ENCODE results near the gene TGFBR3L. TPM values are rescaled to one million over a fixed set of nuclear protein-coding genes. Genes with fewer than 3 reads are reported as not detected.

TGFBR3L gene
- total RNA-seq, 1 donor from 2014 or later, result 2.8 TPM

GRCh38 chr19:7871437-7872305, 43.0 kb upstream of the TGFBR3L start:
- Histone ChIP-seq H3K4me3 (ENCODE audit: insufficient read depth, low read depth, low read length) (peak overlapping the region; percentile 39), H3K4me1 (ENCODE audit: insufficient read depth, low read length) (peaks cover 12% of the 10 kb centered on the region), H3K9ac (ENCODE audit: low read length) (peak overlapping the region; percentile 35), H4K20me1 (ENCODE audit: insufficient read depth, low read length) (no peaks in the 10 kb centered on the region), H3K36me3 (ENCODE audit: insufficient read depth, low read length) (no peaks in the 10 kb centered on the region), H3K27ac (ENCODE audit: low read depth, low read length) (no peak overlapping the region), H3K79me2 (ENCODE audit: insufficient read depth, low read length) (no peaks in the 10 kb centered on the region), H3K4me2 (ENCODE audit: low read length) (peak overlapping the region; percentile 89), H2AFZ (ENCODE audit: low read depth, low read length) (peak overlapping the region; percentile 89), H3K27me3 (ENCODE audit: insufficient read depth, low read length) (peaks cover 18% of the 10 kb centered on the region), H3K9me3 (ENCODE audit: insufficient read depth, low read depth, low read length) (no peaks in the 10 kb centered on the region)
- H3K4me1 Mint-ChIP-seq (ENCODE audit: low read depth, unreplicated experiment), result peaks cover 4% of the 10 kb centered on the region
- TF ChIP-seq, protein P1, sequence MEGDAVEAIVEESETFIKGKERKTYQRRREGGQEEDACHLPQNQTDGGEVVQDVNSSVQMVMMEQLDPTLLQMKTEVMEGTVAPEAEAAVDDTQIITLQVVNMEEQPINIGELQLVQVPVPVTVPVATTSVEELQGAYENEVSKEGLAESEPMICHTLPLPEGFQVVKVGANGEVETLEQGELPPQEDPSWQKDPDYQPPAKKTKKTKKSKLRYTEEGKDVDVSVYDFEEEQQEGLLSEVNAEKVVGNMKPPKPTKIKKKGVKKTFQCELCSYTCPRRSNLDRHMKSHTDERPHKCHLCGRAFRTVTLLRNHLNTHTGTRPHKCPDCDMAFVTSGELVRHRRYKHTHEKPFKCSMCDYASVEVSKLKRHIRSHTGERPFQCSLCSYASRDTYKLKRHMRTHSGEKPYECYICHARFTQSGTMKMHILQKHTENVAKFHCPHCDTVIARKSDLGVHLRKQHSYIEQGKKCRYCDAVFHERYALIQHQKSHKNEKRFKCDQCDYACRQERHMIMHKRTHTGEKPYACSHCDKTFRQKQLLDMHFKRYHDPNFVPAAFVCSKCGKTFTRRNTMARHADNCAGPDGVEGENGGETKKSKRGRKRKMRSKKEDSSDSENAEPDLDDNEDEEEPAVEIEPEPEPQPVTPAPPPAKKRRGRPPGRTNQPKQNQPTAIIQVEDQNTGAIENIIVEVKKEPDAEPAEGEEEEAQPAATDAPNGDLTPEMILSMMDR (IDR thresholded peaks at IDR 0.05; ENCODE audit: insufficient read depth, low read depth, low read length), result no peak
- TF ChIP-seq EZH2 (IDR thresholded peaks at IDR 0.05; ENCODE audit: insufficient read depth, low read length), result no peak
- no peaks in the 10 kb centered on the region for H3K36me3 Mint-ChIP-seq (ENCODE audit: low read depth, unreplicated experiment)
- no peaks in the 10 kb centered on the region for H3K9me3 Mint-ChIP-seq (ENCODE audit: unreplicated experiment)
- peak overlapping the region; percentile 56 for H3K4me3 Mint-ChIP-seq (ENCODE audit: unreplicated experiment)
- peak overlapping the region; percentile 55 for H3K27ac Mint-ChIP-seq (ENCODE audit: unreplicated experiment)
- peaks cover 17% of the 10 kb centered on the region for H3K27me3 Mint-ChIP-seq (ENCODE audit: low read depth, unreplicated experiment)
- FAIRE-seq (no peak), DNase-seq (ENCODE audit: low read depth) (peak; percentile 78)

- peak overlapping the region; percentile 89 for H3K4me2 ChIP-seq (ENCODE audit: low read length)
- Mint-ChIP-seq H3K9me3 (ENCODE audit: unreplicated experiment) (no peaks in the 10 kb centered on the region), H3K36me3 (ENCODE audit: low read depth, unreplicated experiment) (no peaks in the 10 kb centered on the region), H3K27ac (ENCODE audit: unreplicated experiment) (no peak overlapping the region), H3K4me1 (ENCODE audit: low read depth, unreplicated experiment) (peaks cover 8% of the 10 kb centered on the region), H3K27me3 (ENCODE audit: low read depth, unreplicated experiment) (peaks cover 16% of the 10 kb centered on the region), H3K4me3 (ENCODE audit: unreplicated experiment) (no peak overlapping the region)
- FAIRE-seq, result no peak
- DNase-seq (ENCODE audit: low read depth), result no peak
- no peaks in the 10 kb centered on the region for H3K36me3 ChIP-seq (ENCODE audit: insufficient read depth, low read length)
- no peak overlapping the region for H3K4me3 ChIP-seq (ENCODE audit: insufficient read depth, low read depth, low read length)
- no peaks in the 10 kb centered on the region for H3K79me2 ChIP-seq (ENCODE audit: insufficient read depth, low read length)
- TF ChIP-seq EZH2 (IDR thresholded peaks at IDR 0.05; ENCODE audit: insufficient read depth, low read length), result no peak
- no peaks in the 10 kb centered on the region for H3K9me3 ChIP-seq (ENCODE audit: insufficient read depth, low read depth, low read length)
- peaks cover 12% of the 10 kb centered on the region for H3K27me3 ChIP-seq (ENCODE audit: insufficient read depth, low read length)
- peaks cover 12% of the 10 kb centered on the region for H3K4me1 ChIP-seq (ENCODE audit: insufficient read depth, low read length)
- no peaks in the 10 kb centered on the region for H4K20me1 ChIP-seq (ENCODE audit: insufficient read depth, low read length)
- H2AFZ ChIP-seq (ENCODE audit: low read depth, low read length), result no peak overlapping the region
- no peak overlapping the region for H3K27ac ChIP-seq (ENCODE audit: low read depth, low read length)
- no peak overlapping the region for H3K9ac ChIP-seq (ENCODE audit: low read length)
Measured at GRCh38 chr19:7872306-7873204, 42.1 kb upstream of the TGFBR3L start.

GRCh38 chr19:7873304-7874075, 41.1 kb upstream of the TGFBR3L start:
- no peak overlapping the region for H3K9ac ChIP-seq (ENCODE audit: low read length)
- no peaks in the 10 kb centered on the region for H3K9me3 ChIP-seq (ENCODE audit: insufficient read depth, low read depth, low read length)
- peaks cover 9% of the 10 kb centered on the region for H3K4me1 Mint-ChIP-seq (ENCODE audit: low read depth, unreplicated experiment)
- H3K27ac ChIP-seq (ENCODE audit: low read depth, low read length), result no peak overlapping the region
- DNase-seq (ENCODE audit: low read depth) (no peak), FAIRE-seq (no peak)
- peaks cover 14% of the 10 kb centered on the region for H3K27me3 Mint-ChIP-seq (ENCODE audit: low read depth, unreplicated experiment)
- H3K4me3 Mint-ChIP-seq (ENCODE audit: unreplicated experiment), result peak overlapping the region; percentile 77
- H3K9me3 Mint-ChIP-seq (ENCODE audit: unreplicated experiment), result no peaks in the 10 kb centered on the region
- no peaks in the 10 kb centered on the region for H3K36me3 Mint-ChIP-seq (ENCODE audit: low read depth, unreplicated experiment)
- H3K4me2 ChIP-seq (ENCODE audit: low read length), result peak overlapping the region; percentile 74
- H3K79me2 ChIP-seq (ENCODE audit: insufficient read depth, low read length), result no peaks in the 10 kb centered on the region
- no peak overlapping the region for H2AFZ ChIP-seq (ENCODE audit: low read depth, low read length)
- H3K4me3 ChIP-seq (ENCODE audit: insufficient read depth, low read depth, low read length), result no peak overlapping the region
- TF ChIP-seq EZH2 (IDR thresholded peaks at IDR 0.05; ENCODE audit: insufficient read depth, low read length), result peak; percentile 96
- TF ChIP-seq, protein P1 (IDR thresholded peaks at IDR 0.05; ENCODE audit: insufficient read depth, low read depth, low read length), result no peak
- H3K36me3 ChIP-seq (ENCODE audit: insufficient read depth, low read length), result no peaks in the 10 kb centered on the region
- peaks cover 12% of the 10 kb centered on the region for H3K27me3 ChIP-seq (ENCODE audit: insufficient read depth, low read length)
- H4K20me1 ChIP-seq (ENCODE audit: insufficient read depth, low read length), result no peaks in the 10 kb centered on the region
- H3K27ac Mint-ChIP-seq (ENCODE audit: unreplicated experiment), result no peak overlapping the region
- peaks cover 12% of the 10 kb centered on the region for H3K4me1 ChIP-seq (ENCODE audit: insufficient read depth, low read length)

Data from astrocyte (in vitro differentiated cells and primary cell).